Ammon's horn (tissue), 1 donor: ENCODE data around the gene GRM1.

Experiments used
- DNase-seq: peaks from one replicate; pipeline ENCODE4 v3.0.0-alpha.2; 2016; ENCODE audit warnings: low spot score

Gene GRM1

DNA sequence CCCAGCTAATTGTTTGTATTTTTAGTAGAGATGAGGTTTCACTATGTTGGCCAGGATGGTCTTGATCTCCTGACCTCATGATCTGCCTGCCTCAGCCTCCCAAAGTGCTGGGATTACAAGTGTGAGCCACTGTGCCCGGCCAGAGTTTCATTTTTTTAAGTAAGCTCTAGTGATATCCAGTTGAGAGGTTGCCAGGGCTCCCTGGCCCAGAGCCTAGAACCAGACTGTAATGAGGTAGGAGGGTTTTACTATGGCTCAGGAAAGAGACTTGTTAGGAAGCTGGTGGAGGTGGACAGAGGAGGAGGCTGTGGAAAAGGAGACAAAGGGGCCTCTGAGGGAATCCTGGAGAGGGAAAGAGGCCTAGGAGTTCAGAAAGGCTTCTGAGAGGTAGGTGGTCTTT, 242.3 kb downstream of the GRM1 start:
- peak; percentile 23 for DNase-seq

DNA sequence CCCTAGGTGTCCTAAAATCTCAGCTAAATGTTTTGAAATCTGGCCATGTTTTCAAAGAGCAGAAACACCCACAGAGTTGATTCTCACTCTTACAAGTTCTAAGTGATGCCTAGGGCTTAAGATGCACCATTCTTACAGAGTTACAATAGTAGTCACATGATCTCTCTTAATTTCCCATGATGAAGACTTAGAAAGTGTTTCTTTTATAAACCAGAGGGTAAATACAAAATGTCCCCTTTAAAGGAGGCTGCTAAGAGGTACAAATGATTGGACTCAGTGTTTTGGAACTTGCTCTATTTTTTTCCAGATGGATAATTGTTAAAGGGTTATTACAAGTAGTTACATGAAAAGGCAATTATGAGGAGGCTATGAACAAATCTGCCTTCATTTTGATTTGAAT, 244.6 kb downstream of the GRM1 start:
- no peak for DNase-seq

DNA sequence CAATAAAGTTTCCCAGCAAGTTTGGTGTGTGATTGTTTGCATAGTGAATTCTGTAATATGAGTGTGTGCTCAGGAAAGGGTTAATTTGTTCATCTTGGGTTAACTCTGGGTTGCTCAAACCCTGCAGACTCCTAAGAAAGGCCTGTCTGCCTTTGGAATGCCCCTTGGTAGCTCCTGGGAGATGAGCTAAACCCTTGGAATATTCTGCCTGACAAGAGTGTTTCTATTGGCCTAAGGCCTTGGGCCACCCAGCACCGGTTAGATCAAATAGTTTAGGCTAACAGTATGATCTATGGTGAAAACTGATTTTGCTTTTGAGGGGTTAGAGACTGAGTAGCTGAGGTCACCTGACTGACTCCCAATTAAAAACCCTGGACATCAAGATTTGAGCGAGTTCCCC, 248.3 kb downstream of the GRM1 start:
- no peak for DNase-seq

DNA sequence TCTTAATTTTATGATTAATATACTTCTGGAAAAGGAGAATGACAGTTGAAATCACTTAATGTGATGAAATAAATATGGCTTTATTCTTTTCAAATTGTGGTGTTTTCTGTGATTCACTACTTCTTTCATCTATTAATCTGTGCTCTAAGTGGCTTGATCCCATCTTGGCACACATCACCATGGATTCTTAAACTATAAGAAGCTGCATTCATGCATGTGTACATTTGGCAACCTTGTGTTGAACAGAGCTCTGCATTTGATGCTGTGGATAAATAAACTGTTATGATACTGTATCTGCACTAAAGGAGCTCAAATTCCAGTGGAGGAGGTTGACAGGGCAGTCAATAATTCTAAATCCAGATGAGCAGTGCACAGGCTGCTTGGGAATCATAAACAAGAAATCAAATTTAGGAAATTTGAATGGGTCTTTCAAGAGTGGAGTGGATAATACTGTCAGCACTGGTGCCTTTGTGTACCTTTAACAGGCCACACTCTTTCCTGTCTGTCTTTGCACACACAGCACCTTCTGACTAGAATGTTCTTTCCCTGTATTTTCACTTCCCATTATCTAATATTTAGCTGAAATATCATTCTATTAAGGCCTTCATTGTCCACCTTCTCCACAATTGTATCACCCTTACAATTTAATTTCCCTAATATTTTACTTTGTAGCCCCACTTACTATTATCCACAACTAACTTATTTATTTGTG, 252.9 kb downstream of the GRM1 start:
- DNase-seq = no peak

DNA sequence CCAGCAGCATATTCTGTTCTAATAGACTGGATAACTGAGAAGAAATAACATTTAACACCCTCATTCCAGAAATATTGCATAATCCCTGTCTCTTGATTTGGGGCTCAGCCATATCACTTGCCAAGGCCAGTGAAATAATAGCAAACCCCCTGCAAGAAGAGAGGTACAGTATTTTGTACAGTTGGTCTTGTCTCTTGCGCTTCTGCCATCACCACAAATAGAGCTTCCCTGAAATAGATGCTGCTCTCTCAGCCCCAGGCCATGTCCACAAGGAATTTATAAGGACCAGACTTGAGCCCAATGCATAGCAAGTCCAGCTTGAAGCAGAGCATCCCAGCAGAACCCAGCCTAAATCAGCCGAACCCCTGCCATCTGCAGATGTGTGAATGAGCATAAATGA, 254.0 kb downstream of the GRM1 start:
- no peak for DNase-seq

DNA sequence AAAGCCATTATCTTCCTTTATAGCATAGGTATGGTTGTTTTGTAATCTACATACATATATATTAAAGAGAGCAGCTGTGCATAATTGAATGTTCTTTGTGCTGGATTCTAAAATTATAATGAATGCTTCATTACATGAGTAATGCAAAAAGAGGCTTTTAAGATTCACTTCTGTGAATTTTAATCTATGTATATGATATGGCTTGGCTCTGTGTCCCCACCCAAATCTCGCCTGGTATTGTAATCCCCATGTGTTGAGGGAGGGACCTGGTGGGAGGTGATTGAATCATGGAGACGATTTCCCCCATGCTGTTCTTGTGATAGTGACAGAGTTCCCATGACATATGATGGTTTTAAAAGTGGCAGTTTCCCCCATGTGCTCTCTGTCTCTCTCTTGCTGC, 255.4 kb downstream of the GRM1 start:
- DNase-seq = no peak

DNA sequence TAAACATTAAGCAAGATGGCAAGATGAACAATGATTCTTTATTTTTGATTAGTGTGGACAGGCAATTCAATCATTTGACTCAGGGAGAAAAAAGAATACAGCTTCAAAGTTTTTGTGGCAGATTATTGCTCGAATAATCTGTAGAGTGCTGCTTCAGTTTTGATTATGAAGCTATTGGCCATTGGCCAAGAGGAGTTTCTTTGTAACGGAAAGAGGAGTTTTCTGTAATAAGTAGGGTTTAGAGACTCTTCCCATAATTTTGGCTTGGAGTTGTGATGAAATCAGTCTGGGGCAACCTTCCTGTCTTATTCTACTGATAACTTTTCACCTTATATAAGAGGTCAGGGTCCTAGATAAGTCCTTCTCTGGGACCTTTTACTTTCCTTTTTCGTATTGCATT, 258.1 kb downstream of the GRM1 start:
- DNase-seq = no peak

DNA sequence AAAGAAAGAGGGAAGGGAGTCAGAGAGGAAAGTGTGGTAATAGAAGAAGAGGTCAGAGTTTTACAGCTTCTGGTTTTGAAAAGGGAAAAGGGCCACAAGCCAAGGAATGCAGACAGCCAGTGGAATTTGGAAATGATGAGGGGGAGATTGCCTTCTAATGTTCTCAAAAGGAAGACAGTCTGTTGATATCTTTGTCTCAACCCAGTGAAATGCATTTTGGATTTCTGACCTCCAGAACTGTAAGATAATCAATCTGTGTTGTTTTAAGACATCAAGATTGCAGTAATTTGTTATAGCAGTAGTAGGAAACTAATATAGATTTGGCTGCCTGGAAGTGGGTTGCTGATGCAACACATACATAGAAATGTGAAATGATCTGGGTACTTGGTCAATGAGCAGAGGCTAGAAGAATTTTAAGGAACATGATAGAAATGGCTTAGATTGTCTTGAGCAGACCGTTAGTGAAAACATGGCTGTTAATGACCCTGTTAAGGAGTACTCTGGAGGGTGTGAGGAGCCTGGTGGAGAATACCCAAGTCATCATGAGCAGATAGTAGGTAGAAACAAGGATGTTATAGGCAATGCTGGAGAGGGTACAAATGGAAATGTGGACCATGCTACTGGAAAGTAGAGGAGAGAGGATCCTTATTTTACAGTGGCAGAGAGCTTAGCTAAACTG, 259.0 kb downstream of the GRM1 start:
- DNase-seq = no peak

DNA sequence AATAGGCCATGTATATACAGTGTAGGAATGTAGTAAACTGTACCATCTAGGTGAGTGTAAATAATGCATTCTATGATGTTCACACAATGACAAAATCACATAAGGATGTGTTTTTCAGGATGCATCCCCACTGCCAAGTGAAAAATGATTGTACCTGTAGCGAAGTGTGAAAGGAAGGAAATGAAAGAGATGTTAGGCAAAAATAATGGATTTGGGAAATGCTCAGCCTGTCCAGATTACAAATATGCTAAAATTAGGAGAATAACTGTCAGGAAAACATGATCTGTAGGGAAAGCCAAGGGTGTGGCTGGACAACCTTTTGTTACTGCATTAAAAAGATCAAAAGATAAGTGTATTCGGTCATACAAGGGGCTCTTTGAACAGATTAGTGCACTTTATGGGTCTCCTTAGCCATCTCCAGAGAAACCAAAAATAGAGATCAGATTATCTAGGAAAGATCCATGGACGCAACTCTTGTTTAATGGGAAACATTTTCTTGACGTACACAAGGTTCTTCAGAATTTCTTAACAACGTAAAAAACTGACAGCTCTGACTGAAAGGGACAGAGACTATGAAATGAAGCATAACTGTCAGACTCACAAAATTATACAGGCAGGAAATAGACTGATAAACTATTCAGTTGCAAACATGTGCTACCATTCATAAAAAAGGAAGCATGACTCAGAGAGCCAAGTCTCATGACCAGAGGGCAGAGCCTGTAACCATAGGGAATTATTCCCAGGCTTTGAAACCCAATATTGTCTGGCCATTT, 261.1 kb downstream of the GRM1 start:
- no peak for DNase-seq

DNA sequence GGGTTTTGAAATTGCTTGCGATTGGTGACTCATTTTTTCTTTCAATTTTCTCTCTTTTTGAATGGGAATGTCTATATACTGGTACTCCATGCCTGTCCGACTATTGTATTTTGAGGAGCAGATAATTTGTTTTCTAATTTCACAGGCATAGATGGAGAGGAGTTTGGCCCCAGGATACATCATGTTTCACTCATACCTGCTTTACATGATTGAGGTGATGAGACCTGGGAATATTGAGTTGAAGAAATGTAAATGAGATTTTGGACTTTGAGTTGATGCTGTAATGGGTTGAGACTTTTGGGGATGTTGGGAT, 261.7 kb downstream of the GRM1 start:
- no peak for DNase-seq

DNA sequence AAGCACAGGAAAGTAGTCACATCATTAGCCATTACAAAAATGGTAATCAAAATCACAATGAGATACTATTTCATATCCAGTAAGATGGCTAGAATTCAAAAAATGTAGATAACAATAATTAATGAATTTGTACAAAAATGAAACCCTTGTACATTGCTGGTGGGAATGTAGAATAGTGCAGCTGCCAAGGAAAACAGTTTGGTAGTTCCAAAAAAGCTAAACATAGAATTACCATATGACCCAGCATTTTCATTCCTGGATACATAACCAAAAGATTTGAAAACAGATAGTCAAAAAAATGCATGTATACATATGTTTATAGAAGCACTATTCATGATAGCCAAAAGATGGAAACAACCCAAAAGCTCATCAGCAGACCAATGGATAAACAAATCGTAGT, 263.6 kb downstream of the GRM1 start:
- no peak for DNase-seq

DNA sequence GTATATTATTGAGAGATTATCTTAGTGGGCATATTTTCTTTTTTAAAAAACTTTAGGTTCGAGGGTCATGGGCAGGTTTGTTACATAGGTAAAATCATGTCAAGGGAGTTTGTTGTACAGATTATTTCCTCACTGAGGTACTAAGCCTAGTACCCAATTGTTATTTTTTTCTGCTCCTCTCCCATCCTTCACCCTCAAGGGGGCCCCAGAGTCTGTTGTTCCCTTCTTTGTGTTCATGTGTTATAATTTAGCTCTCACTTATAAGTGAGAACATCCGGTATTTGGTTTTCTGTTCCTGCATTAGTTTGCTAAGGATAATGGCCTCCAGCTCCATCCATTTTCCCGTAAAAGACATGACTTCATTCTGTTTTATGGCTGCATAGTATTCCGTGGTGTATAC, 266.8 kb downstream of the GRM1 start:
- no peak for DNase-seq

DNA sequence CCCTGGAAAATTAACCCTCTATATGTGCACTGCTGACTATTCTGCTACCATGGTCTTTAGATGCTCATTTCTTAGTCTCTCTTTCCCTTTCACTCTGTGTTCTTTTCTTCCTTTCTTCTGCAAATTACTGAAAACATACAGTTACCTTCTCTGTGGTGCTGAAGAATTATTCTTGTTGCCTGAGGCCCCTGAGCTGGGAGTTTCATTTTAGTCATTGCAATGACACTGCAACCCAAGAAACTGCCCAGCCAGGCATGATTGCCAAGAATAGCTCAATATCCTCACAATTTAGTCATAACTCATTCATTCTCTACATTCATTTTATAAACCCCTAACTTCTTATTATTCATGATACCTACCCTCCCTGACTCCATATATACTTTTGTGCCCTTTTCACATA, 269.0 kb downstream of the GRM1 start:
- DNase-seq = no peak

DNA sequence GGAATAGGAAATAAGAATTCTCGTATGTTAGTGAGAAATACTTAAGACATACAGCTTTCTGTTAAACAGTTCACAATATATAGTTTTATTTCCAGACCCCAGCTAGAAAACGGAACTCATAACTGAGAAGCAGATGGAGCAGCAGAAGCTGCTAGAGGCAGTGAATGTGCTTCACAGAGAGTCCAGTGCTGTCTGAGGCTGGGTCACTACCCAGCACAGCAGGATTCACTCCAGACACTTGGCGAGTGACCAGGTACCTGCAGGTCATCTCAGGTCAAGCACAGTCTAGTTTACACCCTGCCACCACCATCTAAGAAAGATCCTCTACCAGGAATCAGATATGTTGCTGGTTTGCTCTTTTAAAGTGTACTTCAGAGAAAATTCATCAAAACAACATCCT, 271.7 kb downstream of the GRM1 start:
- no peak for DNase-seq

DNA sequence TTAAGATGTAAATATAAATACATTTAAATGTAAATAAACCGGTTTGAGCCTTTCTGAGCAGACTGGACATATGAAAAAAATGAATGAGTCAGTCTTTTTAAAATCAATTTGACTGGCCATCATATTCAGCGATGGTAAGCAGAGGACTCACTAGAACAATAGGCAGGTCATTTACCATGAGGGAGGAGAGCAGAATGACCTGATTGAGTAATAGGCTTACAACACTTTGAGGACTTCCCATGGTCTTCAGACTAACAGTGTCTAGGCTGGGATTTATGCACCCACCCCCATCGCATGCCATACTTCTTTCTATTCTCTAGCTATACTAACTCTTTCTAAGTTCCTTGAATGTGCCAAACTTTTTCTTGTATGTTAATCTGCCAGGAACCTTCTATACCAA, 272.9 kb downstream of the GRM1 start:
- DNase-seq = no peak

DNA sequence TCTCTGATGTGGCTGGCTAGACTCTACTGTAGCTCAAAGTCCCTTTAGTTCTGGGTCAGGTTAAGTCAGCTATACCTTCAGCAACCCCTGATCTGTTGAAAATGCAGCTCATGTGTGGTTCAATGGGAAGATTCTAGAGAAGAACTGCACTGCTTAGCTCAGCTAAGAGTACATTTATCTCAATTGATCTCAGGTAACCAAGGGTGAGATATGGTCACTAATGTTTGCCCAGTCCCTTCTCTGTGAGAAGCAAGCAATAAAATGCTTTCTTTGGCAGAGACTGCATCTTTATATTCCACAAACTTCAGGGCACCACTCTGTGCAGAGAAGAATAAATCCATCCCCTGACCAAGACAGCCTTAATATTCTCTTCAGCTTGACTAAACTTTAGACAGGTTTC, 274.1 kb downstream of the GRM1 start:
- DNase-seq = no peak

DNA sequence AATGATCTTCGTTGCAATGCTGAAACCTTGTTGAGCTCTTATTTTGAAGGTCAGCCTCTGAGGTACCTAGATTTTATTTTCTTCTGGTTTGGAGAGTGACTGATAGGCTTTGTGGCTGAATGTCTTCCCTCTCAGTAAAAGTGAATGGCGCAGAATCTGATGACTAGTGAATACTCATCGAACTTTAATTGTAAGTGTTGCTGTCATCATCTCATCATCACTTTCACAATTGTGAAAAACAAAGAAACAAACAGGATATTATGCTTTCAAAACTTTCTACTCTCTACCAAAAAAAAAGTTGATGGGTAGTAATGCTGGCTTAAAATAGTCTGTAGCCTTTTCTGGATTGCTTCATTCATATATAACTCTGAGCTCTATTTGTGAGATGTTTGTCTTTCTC, 275.3 kb downstream of the GRM1 start:
- DNase-seq = no peak

DNA sequence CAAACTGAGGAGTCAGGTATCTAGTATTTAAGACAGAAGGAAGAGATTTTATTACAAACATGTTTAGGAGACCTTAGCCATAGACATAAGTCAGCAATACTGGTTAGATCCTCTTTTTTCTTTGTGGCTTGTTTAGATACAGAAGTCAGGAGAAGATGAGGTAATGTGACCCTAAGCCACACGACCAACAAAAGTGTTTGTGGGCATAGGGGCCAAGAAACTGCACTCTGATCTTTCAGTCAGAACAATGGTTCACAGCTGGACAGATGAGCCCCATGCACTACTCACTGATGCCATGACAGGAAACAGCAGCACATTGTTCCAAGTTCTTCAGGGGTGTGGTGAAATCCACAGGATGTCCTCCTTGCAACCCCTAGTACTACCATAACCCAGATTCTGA, 276.2 kb downstream of the GRM1 start:
- peak; percentile 47 for DNase-seq

DNA sequence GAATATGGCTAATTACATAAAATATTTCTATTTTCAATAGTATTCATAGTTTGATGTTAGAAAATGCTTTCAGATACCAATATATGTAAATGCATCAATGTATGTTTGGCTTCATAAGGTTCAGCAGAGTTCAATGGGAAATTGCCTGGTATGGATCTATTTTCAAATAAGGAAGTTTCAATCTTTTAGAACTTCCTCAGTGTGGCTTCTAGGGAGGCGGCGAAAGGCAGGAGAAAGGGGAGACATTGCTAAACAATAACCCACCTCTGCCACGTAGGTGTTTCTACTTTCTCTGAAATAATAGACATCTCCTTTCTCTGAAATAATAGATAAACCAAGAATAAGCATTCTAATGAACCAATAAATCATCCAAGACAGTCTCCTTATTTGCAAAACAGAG, 277.1 kb downstream of the GRM1 start:
- DNase-seq = no peak

DNA sequence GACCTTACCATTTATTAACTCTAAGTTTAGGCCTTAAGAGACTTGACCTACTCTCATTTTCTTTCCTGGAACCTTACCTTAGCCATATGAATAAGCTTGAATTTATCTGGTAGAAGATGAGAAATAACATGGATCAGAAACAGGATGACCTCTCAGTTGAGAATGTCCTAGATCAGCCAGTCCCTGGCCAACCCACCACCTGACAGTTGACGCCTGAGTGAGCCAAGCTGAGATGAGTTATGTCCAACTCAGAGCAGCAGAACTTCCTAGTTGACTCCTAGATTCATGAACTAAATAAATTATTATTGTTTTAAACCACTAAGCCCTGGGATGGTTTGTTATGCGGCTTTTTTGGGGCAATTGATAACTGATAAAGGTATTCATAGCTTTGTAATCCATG, 281.8 kb downstream of the GRM1 start:
- DNase-seq = no peak

DNA sequence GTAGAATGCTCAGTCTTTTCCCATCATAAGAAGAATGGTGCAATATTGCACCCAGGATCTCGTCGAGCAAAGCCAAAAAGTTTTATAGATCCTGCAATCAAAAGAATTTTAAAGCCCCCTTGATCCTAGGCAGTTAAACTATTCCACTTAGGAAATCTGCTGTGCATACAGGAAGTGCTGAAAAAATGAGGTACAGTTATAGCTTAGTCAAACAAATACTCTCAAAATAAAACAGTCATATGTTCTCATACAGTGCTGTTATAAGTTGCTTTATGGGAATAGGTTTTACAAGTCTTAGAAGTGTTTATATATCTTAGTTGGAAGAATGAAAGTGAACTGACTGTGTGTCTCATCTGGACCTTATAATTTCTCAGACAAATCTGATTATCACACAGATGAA, 282.2 kb downstream of the GRM1 start:
- no peak for DNase-seq

DNA sequence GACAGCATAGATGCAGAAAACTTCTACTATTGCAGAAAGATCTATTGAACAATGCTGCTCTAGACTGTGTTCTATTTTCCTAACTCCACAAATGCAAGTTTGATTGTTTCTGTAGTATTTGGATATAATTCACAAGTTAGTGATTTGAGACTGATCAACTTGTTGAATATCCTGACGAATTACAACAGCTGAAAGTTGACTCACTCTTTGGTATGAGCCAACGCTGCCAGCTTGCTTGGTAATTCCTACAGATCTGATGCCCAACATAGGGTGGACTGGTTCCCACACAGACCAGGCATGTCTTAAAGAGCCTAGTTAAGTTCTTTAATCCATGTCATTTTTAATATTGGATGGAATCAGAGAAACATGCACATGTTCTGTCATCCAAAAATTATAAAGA, 283.7 kb downstream of the GRM1 start:
- DNase-seq = peak; percentile 36

DNA sequence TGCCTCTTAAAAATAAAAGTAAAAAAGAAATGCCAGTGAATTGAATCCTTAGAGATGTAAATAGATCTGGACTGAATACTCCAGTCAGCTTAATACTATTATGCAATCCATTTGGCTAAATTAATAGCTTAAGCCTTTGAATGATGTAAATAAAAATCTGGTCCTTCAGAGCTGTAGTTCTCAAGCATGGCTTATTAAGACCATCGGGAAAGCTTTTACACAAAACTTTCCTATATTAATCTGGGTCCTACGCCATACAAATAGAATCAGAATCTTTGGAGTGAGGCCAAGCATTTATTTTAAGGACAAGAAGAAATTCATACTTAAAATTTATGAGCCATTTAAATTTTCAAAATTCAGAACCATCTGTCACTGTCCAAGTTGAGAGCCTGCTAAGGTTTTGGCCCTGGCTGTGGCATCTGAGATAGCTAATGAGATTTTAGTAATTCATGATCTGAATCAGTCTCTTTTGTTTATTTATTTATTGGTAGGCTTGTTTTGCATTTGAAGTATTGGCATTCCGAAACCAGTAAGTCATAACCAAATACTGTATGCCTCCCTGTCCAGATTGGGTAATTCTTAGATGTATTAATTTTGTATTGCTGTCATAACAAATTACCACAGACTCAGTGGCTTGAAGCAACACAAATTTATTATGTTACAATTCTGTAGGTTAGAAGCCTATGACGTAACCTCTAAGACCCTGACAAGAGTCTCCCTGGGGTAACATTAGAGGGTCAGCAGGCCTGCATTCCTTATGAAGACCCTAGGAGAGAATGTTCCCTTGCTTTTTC, 286.7 kb downstream of the GRM1 start:
- DNase-seq = no peak
